H9 (cell line): Measurements from ENCODE around the gene CCBE1. TPM values are rescaled to one million over a fixed set of nuclear protein-coding genes. Genes with fewer than 3 reads are reported as not detected.

Experiments used
- DNase-seq: peaks from one replicate; pipeline ENCODE4 v3.0.0-alpha.2; 2017
- H2AFZ ChIP-seq: one replicate; pipeline ENCODE4 v1.6.1; 2013; ENCODE audit warnings: mild to moderate bottlenecking, low read length, control low read depth, moderate library complexity
- H2AK5ac ChIP-seq: 2 replicates; pipeline ENCODE4 v1.6.1; 2013; ENCODE audit warnings: low read length, control low read depth, mixed read lengths; ENCODE audit not compliant: insufficient read length
- H2BK120ac ChIP-seq: one replicate; pipeline ENCODE4 v1.6.1; 2013; ENCODE audit warnings: low read depth, mild to moderate bottlenecking, low read length, control low read depth, inconsistent platforms; ENCODE audit not compliant: poor library complexity, severe bottlenecking
- H2BK12ac ChIP-seq: 2 replicates; pipeline ENCODE4 v1.6.1; 2013; ENCODE audit warnings: low read length, control low read depth, mixed read lengths, low read depth; ENCODE audit not compliant: insufficient read length
- H2BK15ac ChIP-seq: 2 replicates; pipeline ENCODE4 v1.6.1; 2013; ENCODE audit warnings: low read depth, low read length, control low read depth
- H2BK20ac ChIP-seq: one replicate; pipeline ENCODE4 v1.6.1; 2013; ENCODE audit warnings: low read depth, mild to moderate bottlenecking, low read length, control low read depth, inconsistent platforms; ENCODE audit not compliant: poor library complexity, severe bottlenecking
- H2BK5ac ChIP-seq: 2 replicates; pipeline ENCODE4 v1.6.1; 2013; ENCODE audit warnings: low read length, control low read depth, mixed read lengths; ENCODE audit not compliant: insufficient read length
- H3K14ac ChIP-seq: 2 replicates; pipeline ENCODE4 v1.6.1; 2013; ENCODE audit warnings: low read length, control low read depth; ENCODE audit not compliant: insufficient read depth
- H3K18ac ChIP-seq: 2 replicates; pipeline ENCODE4 v1.6.1; 2013; ENCODE audit warnings: low read depth, mild to moderate bottlenecking, mixed read lengths, low read length, control low read depth; ENCODE audit not compliant: insufficient read length
- H3K23ac ChIP-seq: 2 replicates; pipeline ENCODE4 v1.6.1; 2013; ENCODE audit warnings: low read length, control low read depth, mixed read lengths, low read depth; ENCODE audit not compliant: insufficient read length
- H3K23me2 ChIP-seq: 2 replicates; pipeline ENCODE4 v1.6.1; 2013; ENCODE audit warnings: low read depth, mild to moderate bottlenecking, mixed read lengths, low read length, control low read depth; ENCODE audit not compliant: insufficient read length, poor library complexity, severe bottlenecking
- H3K27ac ChIP-seq: 2 replicates; pipeline ENCODE4 v1.5.1; 2013; ENCODE audit warnings: low read length, control low read depth, mixed read lengths, low read depth; ENCODE audit not compliant: insufficient read length
- H3K27me3 ChIP-seq: 2 replicates; pipeline ENCODE4 v1.6.1; 2013; ENCODE audit warnings: low read length, control low read depth, inconsistent platforms; ENCODE audit not compliant: insufficient read depth
- H3K4ac ChIP-seq: 2 replicates; pipeline ENCODE4 v1.6.1; 2013; ENCODE audit warnings: low read depth, mild to moderate bottlenecking, control low read depth, inconsistent platforms, low read length, moderate library complexity
- H3K4me1 ChIP-seq: 2 replicates; pipeline ENCODE4 v1.6.1; 2013; ENCODE audit warnings: low read length, control low read depth, inconsistent platforms; ENCODE audit not compliant: insufficient read depth
- H3K4me2 ChIP-seq: 2 replicates; pipeline ENCODE4 v1.6.1; 2013; ENCODE audit warnings: low read length, control low read depth, mixed read lengths; ENCODE audit not compliant: insufficient read length, insufficient read depth
- H3K56ac ChIP-seq: 2 replicates; pipeline ENCODE4 v1.6.1; 2013; ENCODE audit warnings: low read depth, mild to moderate bottlenecking, mixed read lengths, low read length, control low read depth; ENCODE audit not compliant: insufficient read length
- H3K79me1 ChIP-seq: 2 replicates; pipeline ENCODE4 v1.6.1; 2013; ENCODE audit warnings: low read depth, mild to moderate bottlenecking, moderate library complexity, low read length, control low read depth, inconsistent platforms; ENCODE audit not compliant: insufficient read depth, poor library complexity, severe bottlenecking
- H3K79me2 ChIP-seq: 2 replicates; pipeline ENCODE4 v1.6.1; 2013; ENCODE audit warnings: low read length, control low read depth, inconsistent platforms; ENCODE audit not compliant: insufficient read depth
- H3K9ac ChIP-seq: 2 replicates; pipeline ENCODE4 v1.6.1; 2013; ENCODE audit warnings: low read length, control low read depth, mixed read lengths; ENCODE audit not compliant: insufficient read length; ENCODE audit errors: extremely low read depth
- H3K9me3 ChIP-seq: one replicate; pipeline ENCODE4 v1.6.1; 2013; ENCODE audit warnings: low read depth, low read length, inconsistent platforms; ENCODE audit not compliant: control insufficient read depth
- H3T11ph ChIP-seq: one replicate; pipeline ENCODE4 v1.6.1; 2013; ENCODE audit warnings: mild to moderate bottlenecking, low read length, control low read depth, inconsistent platforms
- H4K20me1 ChIP-seq: one replicate; pipeline ENCODE4 v1.6.1; 2013; ENCODE audit not compliant: control insufficient read depth, insufficient read length, insufficient read depth
- H4K5ac ChIP-seq: 2 replicates; pipeline ENCODE4 v1.6.1; 2013; ENCODE audit warnings: low read depth, mild to moderate bottlenecking, mixed read lengths, low read length, control low read depth; ENCODE audit not compliant: insufficient read length
- H4K8ac ChIP-seq: replicated peaks from 2 replicates; pipeline ENCODE4 v1.6.1; 2013; ENCODE audit warnings: low read length, control low read depth, mixed read lengths, low read depth; ENCODE audit not compliant: insufficient read length
- H4K91ac ChIP-seq: 2 replicates; pipeline ENCODE4 v1.6.1; 2013; ENCODE audit warnings: low read depth, mild to moderate bottlenecking, moderate library complexity, mixed read lengths, low read length, control low read depth; ENCODE audit not compliant: insufficient read length
- H3K27ac Mint-ChIP-seq, 3 experiments: 2 replicates in 2 of 3; 3 replicates in 1 of 3; pipeline ENCODE4 v1.8.0; 2020 to 2021; ENCODE audit warnings: mixed read lengths in 3 of 3, mild to moderate bottlenecking in 1 of 3, moderate library complexity in 1 of 3
- H3K27me3 Mint-ChIP-seq: 2 replicates; pipeline ENCODE4 v1.8.0; 2021; ENCODE audit warnings: low read depth, mild to moderate bottlenecking, moderate library complexity, mixed read lengths
- H3K36me3 Mint-ChIP-seq, 3 experiments: 2 replicates in 2 of 3; 3 replicates in 1 of 3; pipeline ENCODE4 v1.8.0; 2020 to 2021; ENCODE audit warnings: low read depth in 3 of 3, mixed read lengths in 3 of 3; ENCODE audit not compliant: insufficient read depth in 1 of 3
- H3K4me1 Mint-ChIP-seq, 2 experiments: 2 replicates each; pipeline ENCODE4 v1.8.0; 2020; ENCODE audit warnings: mixed read lengths in 2 of 2
- H3K4me3 Mint-ChIP-seq, 2 experiments: 2 replicates in 1 of 2; 3 replicates in 1 of 2; pipeline ENCODE4 v1.8.0; 2020 to 2021; ENCODE audit warnings: mild to moderate bottlenecking in 2 of 2, mixed read lengths in 2 of 2, moderate library complexity in 1 of 2
- H3K9me3 Mint-ChIP-seq, 2 experiments: 2 replicates in 1 of 2; 3 replicates in 1 of 2; pipeline ENCODE4 v1.8.0; 2020; ENCODE audit warnings: mild to moderate bottlenecking in 2 of 2, mixed read lengths in 2 of 2, moderate library complexity in 1 of 2
- WGBS: extraction: QIAGEN DNeasy Blood & Tissue Kit; methylation state at CpG from one replicate; pipeline ENCODE4 v1.1.7; 2013; ENCODE audit warnings: missing lambda C conversion rate, low lambda C conversion rate, mixed read lengths; ENCODE audit not compliant: insufficient read length; ENCODE audit errors: extremely low coverage; 5-methylcytosine and 5-hydroxymethylcytosine counted together
- total RNA-seq: library from RNA; stranded (reverse); gene quantifications from 2 replicates; pipeline ENCODE4 v1.2.1, GENCODE V29; 2021
- TF ChIP-seq, protein P1 (sequence below): fragments of 200-600 bp; sonication (generic); conservative IDR thresholded peaks from 3 replicates; pipeline ENCODE4 v1.8.0; 2021; ENCODE audit warnings: antibody characterized with exemption, mild to moderate bottlenecking

CCBE1 gene
- total RNA-seq, 1 experiment from 2014 or later: 0.39 TPM

DNA sequence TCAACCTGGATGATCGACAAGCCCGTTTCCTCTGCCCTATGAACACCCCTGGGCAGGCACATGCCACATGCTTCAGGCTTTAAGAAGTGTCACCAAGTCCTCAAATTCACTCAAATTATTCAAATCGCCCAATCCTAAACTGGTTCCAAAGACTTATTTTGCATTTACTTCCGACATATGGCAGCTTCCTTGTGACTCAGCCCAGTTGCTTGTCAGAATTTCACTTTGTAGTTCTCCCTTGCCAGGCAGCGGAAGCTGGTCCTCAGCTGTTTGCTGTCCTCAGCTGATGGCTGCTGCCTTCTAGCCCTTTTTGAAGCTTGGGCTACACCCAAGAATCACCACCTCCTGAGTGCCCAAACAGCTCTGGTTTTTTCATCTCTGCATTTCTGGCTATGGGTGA is 232.7 kb downstream of the CCBE1 start:
- Histone ChIP-seq H2AK5ac (no peak overlapping the region), H2AFZ (no peak overlapping the region), H2BK5ac (no peak overlapping the region), H2BK15ac (no peak overlapping the region), H3K14ac (no peak overlapping the region; the same call in 1 of the 2 replicates), H3K23me2 (no peaks in the 10 kb centered on the region), H3K4ac (no peak overlapping the region), H2BK120ac (no peak overlapping the region), H3K27ac (no peak overlapping the region), H3K79me2 (no peaks in the 10 kb centered on the region), H2BK12ac (no peak overlapping the region), H3K23ac (no peak overlapping the region), H2BK20ac (no peak overlapping the region), H4K5ac (no peak overlapping the region), H3K9me3 (no peaks in the 10 kb centered on the region), H4K91ac (no peak overlapping the region), H3K27me3 (no peaks in the 10 kb centered on the region), H3K9ac (no peak overlapping the region), H3K18ac (no peak overlapping the region), H3K79me1 (no peaks in the 10 kb centered on the region), H4K8ac (no peak overlapping the region), H3K56ac (no peak overlapping the region), H4K20me1 (no peaks in the 10 kb centered on the region), H3K4me1 (no peaks in the 10 kb centered on the region), H3K4me2 (no peak overlapping the region), H3T11ph (no peak overlapping the region)
- WGBS: no CpG with 5 or more reads among the region's 5 CpGs
- H3K4me3 Mint-ChIP-seq: no peak overlapping the region
- TF ChIP-seq, protein P1, sequence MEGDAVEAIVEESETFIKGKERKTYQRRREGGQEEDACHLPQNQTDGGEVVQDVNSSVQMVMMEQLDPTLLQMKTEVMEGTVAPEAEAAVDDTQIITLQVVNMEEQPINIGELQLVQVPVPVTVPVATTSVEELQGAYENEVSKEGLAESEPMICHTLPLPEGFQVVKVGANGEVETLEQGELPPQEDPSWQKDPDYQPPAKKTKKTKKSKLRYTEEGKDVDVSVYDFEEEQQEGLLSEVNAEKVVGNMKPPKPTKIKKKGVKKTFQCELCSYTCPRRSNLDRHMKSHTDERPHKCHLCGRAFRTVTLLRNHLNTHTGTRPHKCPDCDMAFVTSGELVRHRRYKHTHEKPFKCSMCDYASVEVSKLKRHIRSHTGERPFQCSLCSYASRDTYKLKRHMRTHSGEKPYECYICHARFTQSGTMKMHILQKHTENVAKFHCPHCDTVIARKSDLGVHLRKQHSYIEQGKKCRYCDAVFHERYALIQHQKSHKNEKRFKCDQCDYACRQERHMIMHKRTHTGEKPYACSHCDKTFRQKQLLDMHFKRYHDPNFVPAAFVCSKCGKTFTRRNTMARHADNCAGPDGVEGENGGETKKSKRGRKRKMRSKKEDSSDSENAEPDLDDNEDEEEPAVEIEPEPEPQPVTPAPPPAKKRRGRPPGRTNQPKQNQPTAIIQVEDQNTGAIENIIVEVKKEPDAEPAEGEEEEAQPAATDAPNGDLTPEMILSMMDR: no peak
- no peaks in the 10 kb centered on the region for H3K36me3 Mint-ChIP-seq
- no peaks in the 10 kb centered on the region for H3K9me3 Mint-ChIP-seq
- H3K27me3 Mint-ChIP-seq: no peaks in the 10 kb centered on the region
- DNase-seq: no peak
- H3K4me1 Mint-ChIP-seq: peaks cover 0 to 13% of the 10 kb centered on the region in 2 experiments; a peak in 3 of 4 replicates
- no peak overlapping the region for H3K27ac Mint-ChIP-seq
